Smooth muscle cell (in vitro differentiated cells): ENCODE measurements around the gene AMER3. TPM values are rescaled to one million over a fixed set of nuclear protein-coding genes. Genes with fewer than 3 reads are reported as not detected.

Source experiments
- DNase-seq: peaks from one replicate; lab custom pipeline; 2025; ENCODE audit not compliant: unreplicated experiment; lab: John Stamatoyannopoulos, UW
- H2AFZ ChIP-seq: fragments of 200-600 bp; sonication (generic); 2 replicates; pipeline ENCODE4 v1.6.0; 2016; ENCODE audit warnings: antibody characterized with exemption, low read depth, mild to moderate bottlenecking
- H3F3A ChIP-seq: fragments of 200-600 bp; sonication (generic); 2 replicates; pipeline ENCODE4 v1.6.0; 2017; ENCODE audit warnings: antibody characterized with exemption, low read depth
- H3K27ac ChIP-seq: fragments of 200-600 bp; sonication (generic); 2 replicates; pipeline ENCODE4 v1.5.1; 2016; ENCODE audit warnings: low read depth, mild to moderate bottlenecking
- H3K27me3 ChIP-seq: fragments of 200-600 bp; sonication (generic); 2 replicates; pipeline ENCODE4 v1.6.1; 2016; ENCODE audit warnings: low read depth, mild to moderate bottlenecking
- H3K36me3 ChIP-seq: fragments of 200-600 bp; sonication (generic); 2 replicates; pipeline ENCODE4 v1.5.1; 2016; ENCODE audit warnings: low read depth
- H3K4me1 ChIP-seq: fragments of 200-600 bp; sonication (generic); 2 replicates; pipeline ENCODE4 v1.5.1; 2016; ENCODE audit warnings: low read depth
- H3K4me2 ChIP-seq: fragments of 200-600 bp; sonication (generic); 2 replicates; pipeline ENCODE4 v1.6.0; 2016; ENCODE audit warnings: mild to moderate bottlenecking
- H3K4me3 ChIP-seq: fragments of 200-600 bp; sonication (generic); 2 replicates; pipeline ENCODE4 v1.5.1; 2016; ENCODE audit warnings: mild to moderate bottlenecking
- H3K79me2 ChIP-seq: fragments of 200-600 bp; sonication (generic); 2 replicates; pipeline ENCODE4 v1.6.0; 2016; ENCODE audit warnings: low read depth, mild to moderate bottlenecking
- H3K9ac ChIP-seq: fragments of 200-600 bp; sonication (generic); 2 replicates; pipeline ENCODE4 v1.6.0; 2016; ENCODE audit warnings: low read depth
- H3K9me3 ChIP-seq: fragments of 200-600 bp; sonication (generic); replicated peaks from 2 replicates; pipeline ENCODE4 v1.5.1; 2016; ENCODE audit warnings: low read depth
- H4K20me1 ChIP-seq: fragments of 200-600 bp; sonication (generic); 2 replicates; pipeline ENCODE4 v1.6.0; 2016; ENCODE audit warnings: low read depth
- CTCF ChIP-seq: fragments of 200-600 bp; sonication (generic); IDR thresholded peaks from 2 replicates; pipeline ENCODE4 v1.5.1; 2017; ENCODE audit warnings: borderline replicate concordance, mild to moderate bottlenecking, antibody characterized with exemption; ENCODE audit not compliant: insufficient read depth, poor library complexity, severe bottlenecking
- WGBS: methylation state at CpG from one replicate; pipeline ENCODE4 v1.1.7; 2016; ENCODE audit warnings: low lambda C conversion rate; 5-methylcytosine and 5-hydroxymethylcytosine counted together
- polyA plus RNA-seq: library from polyadenylated mRNA; unstranded; fragments of >200 nt; fragmentation: Nextera tagmentation; extraction: Ambion mirVana; gene quantifications from 2 replicates; pipeline ENCODE4 v1.2.1, GENCODE V29; 2016
- total RNA-seq: library from RNA; depleted of rRNA; stranded (reverse); fragments of >200 nt; gene quantifications from 2 replicates; pipeline ENCODE4 v1.2.3, GENCODE V29; 2014

The AMER3 gene
- total and polyA plus RNA-seq, 2 experiments from 2014 or later = not detected

- DNase-seq = no peak
Measured at GRCh38 chr2:130814931-130815680, 59.8 kb downstream of the AMER3 start.

More at GRCh38 chr2:130814931-130815680, 59.8 kb downstream of the AMER3 start:
- no peak overlapping the region for H3K4me2 ChIP-seq
- H3K27me3 ChIP-seq = no peaks in the 10 kb centered on the region
- H3K9me3 ChIP-seq = no peaks in the 10 kb centered on the region
- H3K36me3 ChIP-seq = no peaks in the 10 kb centered on the region
- H4K20me1 ChIP-seq = no peaks in the 10 kb centered on the region
- WGBS = 94% methylated on average over 15 of the region's 15 CpGs
- H3K4me3 ChIP-seq = no peak overlapping the region
- H3K4me1 ChIP-seq = peaks cover 7% of the 10 kb centered on the region
- no peaks in the 10 kb centered on the region for H3K79me2 ChIP-seq
- no peak for TF ChIP-seq CTCF
- no peak overlapping the region for H2AFZ ChIP-seq
- H3F3A ChIP-seq = no peaks in the 10 kb centered on the region
- no peak overlapping the region for H3K27ac ChIP-seq
- H3K9ac ChIP-seq = no peak overlapping the region

Other genes starting within 250 kb of the AMER3 start
- gene POTEI, start 246.2 kb upstream of the AMER3 start, total RNA-seq = 0.90 and 1.0 TPM in 2 replicates
- gene POTEI, start 246.2 kb upstream of the AMER3 start, polyA plus RNA-seq = 0.13 and 1.2 TPM in 2 replicates
- not detected in 2 replicates for gene CFC1B, start 234.3 kb upstream of the AMER3 start, total RNA-seq
- gene CFC1B, start 234.3 kb upstream of the AMER3 start, polyA plus RNA-seq = not detected in 2 replicates
- not detected in 2 replicates for gene CFC1, start 156.0 kb upstream of the AMER3 start, total RNA-seq
- not detected in 2 replicates for gene CFC1, start 156.0 kb upstream of the AMER3 start, polyA plus RNA-seq
- 0.36 TPM in 1 of 2 replicates, not detected in the other for gene POTEJ, start 144.1 kb upstream of the AMER3 start, total RNA-seq
- not detected in 2 replicates for gene POTEJ, start 144.1 kb upstream of the AMER3 start, polyA plus RNA-seq
- gene GPR148, start 26.5 kb upstream of the AMER3 start, total RNA-seq = not detected in 2 replicates
- not detected in 2 replicates for gene GPR148, start 26.5 kb upstream of the AMER3 start, polyA plus RNA-seq
- 11.4 and 16.0 TPM in 2 replicates for gene ARHGEF4, start 81.4 kb downstream of the AMER3 start, total RNA-seq
- 13.0 and 14.9 TPM in 2 replicates for gene ARHGEF4, start 81.4 kb downstream of the AMER3 start, polyA plus RNA-seq